K562 (cell line): Measurements from ENCODE around the gene ZFAND6. TPM values are rescaled to one million over a fixed set of nuclear protein-coding genes. Genes with fewer than 3 reads are reported as not detected.
A peak's percentile ranks its signal among the peaks of the same experiment; 100 is the strongest.

Experiments used
- ATAC-seq: fragments of 200-7000 bp; cut with Tn5 transposase; 3 replicates; pipeline ENCODE4 v1.9.1; 2020; ENCODE audit warnings: moderate library complexity
- BruUV-seq: library from RNA; stranded (reverse); fragments of 400-500 nt; replicated peaks from 2 replicates; lab custom pipeline; 2021; lab: Mats Ljungman, UMichigan
- CTCF ChIA-PET: fragments of 300-600 bp; formaldehyde crosslinking; extraction: SDS; loops from one replicate; lab custom pipeline; 2021; ENCODE audit warnings: low intra/inter-chr PET ratio; lab: Yijun Ruan, JAX
- POLR2A ChIA-PET: fragments of 300-600, 350-650 bp; sonication (Branson Sonifier 250); formaldehyde crosslinking; extraction: SDS; loops from one replicate; lab custom pipeline; 2021; ENCODE audit warnings: antibody characterized with exemption, inconsistent platforms; lab: Yijun Ruan, JAX
- DNase-seq, 4 experiments: peaks; one replicate each; pipeline versions ENCODE4 v3.0.0 to v3.0.0-alpha.2; 2011 to 2018; ENCODE audit warnings: low spot score in 3 of 4, mixed read lengths in 3 of 4; ENCODE audit errors: extremely low read depth in 1 of 4
- FAIRE-seq: peaks from 2 replicates; lab custom pipeline; 2011; peaks lifted over from hg19 to GRCh38; lab: Jason Lieb, UNC
- H2AFZ ChIP-seq: 2 replicates; pipeline ENCODE4 v1.6.0; 2011; ENCODE audit warnings: low read depth, low read length, control low read depth, inconsistent platforms
- H3K27ac ChIP-seq: fragments of 200-600 bp; 3 replicates; pipeline ENCODE4 v1.8.0; 2011; ENCODE audit warnings: low read depth, mild to moderate bottlenecking, control low read depth, inconsistent platforms, low read length, moderate library complexity, mixed read lengths; ENCODE audit errors: extremely low read depth
- H3K27me3 ChIP-seq, 2 experiments: fragments of 300-600 bp in 1 of 2; 2 replicates in 1 of 2; 3 replicates in 1 of 2; pipeline versions ENCODE4 v1.6.0 to v1.8.0; 2011; ENCODE audit warnings: inconsistent platforms in 2 of 2, low read length in 2 of 2, mild to moderate bottlenecking in 1 of 2, mixed read lengths in 1 of 2, moderate library complexity in 1 of 2; ENCODE audit not compliant: control insufficient read depth in 2 of 2, insufficient read depth in 2 of 2
- H3K36me3 ChIP-seq: fragments of 300-600 bp; 3 replicates; pipeline ENCODE4 v1.8.0; 2011; ENCODE audit warnings: mild to moderate bottlenecking, low read length, inconsistent platforms; ENCODE audit not compliant: control insufficient read depth, insufficient read depth
- H3K4me1 ChIP-seq, 2 experiments: fragments of 200-600 bp in 1 of 2; replicated peaks in 1 of 2; 2 replicates in 1 of 2; 3 replicates in 1 of 2; pipeline versions ENCODE4 v1.5.1 to v1.8.0; 2011; ENCODE audit warnings: inconsistent platforms in 2 of 2, low read length in 2 of 2, mild to moderate bottlenecking in 1 of 2, mixed read lengths in 1 of 2, moderate library complexity in 1 of 2; ENCODE audit not compliant: control insufficient read depth in 2 of 2, insufficient read depth in 2 of 2
- H3K4me2 ChIP-seq: 2 replicates; pipeline ENCODE4 v1.6.1; 2011; ENCODE audit warnings: low read length, control low read depth, inconsistent platforms, mixed read lengths; ENCODE audit not compliant: insufficient read depth
- H3K4me3 ChIP-seq: fragments of 200-600 bp; sonication (generic), shearing (Covaris generic); 2 replicates; pipeline ENCODE4 v1.5.1; 2016; ENCODE audit warnings: control low read depth, inconsistent platforms
- H3K79me2 ChIP-seq: fragments of 200-600 bp; 3 replicates; pipeline ENCODE4 v1.8.0; 2011; ENCODE audit warnings: low read length, inconsistent platforms; ENCODE audit not compliant: control insufficient read depth, insufficient read depth
- H3K9ac ChIP-seq, 2 experiments: 2 replicates each; pipeline versions ENCODE4 v1.6.0 to v1.6.1; 2011; ENCODE audit warnings: low read depth in 2 of 2, low read length in 2 of 2, control low read depth in 1 of 2, inconsistent platforms in 1 of 2, mild to moderate bottlenecking in 1 of 2, mixed read lengths in 1 of 2; ENCODE audit not compliant: insufficient read depth in 1 of 2
- H3K9me1 ChIP-seq: one replicate; pipeline ENCODE4 v1.6.0; 2011; ENCODE audit warnings: inconsistent platforms, mild to moderate bottlenecking, low read length, moderate library complexity; ENCODE audit not compliant: control insufficient read depth, insufficient read depth
- H3K9me3 ChIP-seq: replicated peaks from 2 replicates; pipeline ENCODE4 v1.5.1; 2011; ENCODE audit warnings: low read depth, low read length, inconsistent platforms; ENCODE audit not compliant: control insufficient read depth, insufficient read depth
- H4K20me1 ChIP-seq: replicated peaks from 2 replicates; pipeline ENCODE4 v1.6.1; 2011; ENCODE audit warnings: low read length, inconsistent platforms, mixed read lengths; ENCODE audit not compliant: control insufficient read depth, insufficient read depth
- BRD9 ChIP-seq: fragments of 450-650 bp; IDR thresholded peaks from 2 replicates; pipeline ENCODE4 v1.6.1; 2018; ENCODE audit warnings: low read depth; ENCODE audit not compliant: partially characterized antibody
- ELF1 ChIP-seq: fragments of 200-800 bp; sonication (Bioruptor generic); IDR thresholded peaks from 2 replicates; pipeline ENCODE4 v1.6.1; 2016; ENCODE audit warnings: missing genetic modification characterization, missing compliant biosample characterization
- FOXJ3 ChIP-seq: sonication (generic); formaldehyde crosslinking; IDR thresholded peaks from 2 replicates; pipeline ENCODE4 v1.4.0; 2020; ENCODE audit warnings: mild to moderate bottlenecking, missing genetic modification reagents
- FUS ChIP-seq: fragments of 200-400 bp; formaldehyde crosslinking; optimal IDR thresholded peaks from 2 replicates; pipeline ENCODE3; 2017; ENCODE audit warnings: low read depth, low read length
- MYBL2 ChIP-seq, 2 experiments: fragments of 450-650 bp in 1 of 2; sonication (generic) in 1 of 2; formaldehyde crosslinking in 1 of 2; IDR thresholded peaks; 2 replicates each; pipeline versions ENCODE4 v1.6.1 to v1.8.1; 2017 to 2022; ENCODE audit warnings: borderline replicate concordance in 1 of 2, inconsistent platforms in 1 of 2, low read depth in 1 of 2, mild to moderate bottlenecking in 1 of 2, missing genetic modification reagents in 1 of 2, moderate library complexity in 1 of 2
- NCOR1 ChIP-seq: fragments of 450-650 bp; IDR thresholded peaks from 2 replicates; pipeline ENCODE4 v1.6.1; 2016; ENCODE audit warnings: mild to moderate bottlenecking, moderate library complexity
- NR1H2 ChIP-seq: sonication (generic); formaldehyde crosslinking; IDR thresholded peaks from 2 replicates; pipeline ENCODE4 v1.4.0; 2020; ENCODE audit warnings: mild to moderate bottlenecking, missing genetic modification reagents
- PCBP1 ChIP-seq: fragments of 200-400 bp; formaldehyde crosslinking; IDR thresholded peaks from 2 replicates; pipeline ENCODE4 v1.6.1; 2018; ENCODE audit warnings: mild to moderate bottlenecking, low read depth, low read length; ENCODE audit not compliant: poor library complexity, severe bottlenecking
- PHF8 ChIP-seq: fragments of 200-600 bp; sonication (generic); IDR thresholded peaks from 2 replicates; pipeline ENCODE4 v1.6.1; 2012; ENCODE audit warnings: mixed run types, mild to moderate bottlenecking, inconsistent platforms, low read length, moderate library complexity, borderline replicate concordance
- POLR2G ChIP-seq: fragments of 200-400 bp; formaldehyde crosslinking; IDR thresholded peaks from 2 replicates; pipeline ENCODE4 v1.6.1; 2017; ENCODE audit warnings: low read depth, mild to moderate bottlenecking, antibody characterized with exemption, low read length, moderate library complexity
- SAFB ChIP-seq: fragments of 200-400 bp; formaldehyde crosslinking; IDR thresholded peaks from 2 replicates; pipeline ENCODE4 v1.6.1; 2017; ENCODE audit warnings: low read depth, low read length, borderline replicate concordance
- TAF1 ChIP-seq: IDR thresholded peaks from 2 replicates; pipeline ENCODE4 v1.6.1; 2011; ENCODE audit warnings: mild to moderate bottlenecking, low read length, moderate library complexity; ENCODE audit not compliant: insufficient read depth, control insufficient read depth, severe bottlenecking; ENCODE audit errors: extremely low read depth
- TEAD1 ChIP-seq, 2 experiments: fragments of 450-650 bp in 1 of 2; sonication (generic) in 1 of 2; formaldehyde crosslinking; IDR thresholded peaks; 2 replicates each; pipeline versions ENCODE4 v1.4.0 to v1.8.0; 2020 to 2022; ENCODE audit warnings: mild to moderate bottlenecking in 2 of 2, missing genetic modification reagents in 1 of 2
- WGBS: fragments of 100-300 bp; shearing (Covaris generic); methylation state at CpG from one replicate; pipeline ENCODE4 v1.1.6; 2016; ENCODE audit warnings: low coverage, mixed read lengths; ENCODE audit not compliant: insufficient coverage; ENCODE audit errors: missing lambda C conversion rate; 5-methylcytosine and 5-hydroxymethylcytosine counted together
- in situ Hi-C: fragments of 300-500 bp; cut with MboI; formaldehyde crosslinking; loops from 4 replicates; pipeline ENCODE4 v1.15.0; 2018; ENCODE audit warnings: inconsistent platforms, mixed read lengths
- intact Hi-C: fragments of 100-400 bp; cut with micrococcal nuclease; formaldehyde crosslinking; loops from 2 replicates; pipeline ENCODE4 v1.14.2; 2022
- polyA plus RNA-seq, 8 experiments: library from polyadenylated mRNA; depleted of rRNA in 4 of 8; stranded (reverse) in 5 of 8; unstranded in 3 of 8; fragments of >200 nt; fragmentation: Nextera tagmentation in 2 of 8; fragmentation: Illumina TruSeq in 1 of 8; extraction: Ambion mirVana in 2 of 8; extraction: Trizol in 1 of 8; gene quantifications; 2 replicates each; pipeline versions ENCODE4 v1.2.1 to v1.2.3, GENCODE V29; 2011 to 2014; ENCODE audit warnings: inconsistent platforms in 1 of 8, missing spikeins in 1 of 8
- total RNA-seq, 7 experiments: library from RNA; depleted of rRNA in 6 of 7; stranded (reverse); fragments of >200 nt in 6 of 7; fragmentation: Illumina TruSeq in 2 of 7; extraction: Trizol in 2 of 7; gene quantifications; 2 replicates each; pipeline versions ENCODE4 v1.2.1 to v1.2.3, GENCODE V29; 2011 to 2021; ENCODE audit warnings: low replicate concordance in 1 of 7
- TF ChIP-seq, protein P1 (sequence below): fragments of 250-450 bp; sonication (Bioruptor Pico); IDR thresholded peaks from 2 replicates; pipeline ENCODE4 v1.8.0; 2021; ENCODE audit warnings: mild to moderate bottlenecking, moderate library complexity
- TF ChIP-seq, protein P2 (sequence below): sonication (generic); formaldehyde crosslinking; IDR thresholded peaks from 2 replicates; pipeline ENCODE4 v1.8.0; 2022; ENCODE audit warnings: mild to moderate bottlenecking, missing genetic modification reagents

ZFAND6 gene
- total and polyA plus RNA-seq, 9 of the 15 experiments (the other 6 are each of a cell fraction or from before 2014, with no cell fraction given), result 53.9 to 206 (median 88.9) TPM

DNA sequence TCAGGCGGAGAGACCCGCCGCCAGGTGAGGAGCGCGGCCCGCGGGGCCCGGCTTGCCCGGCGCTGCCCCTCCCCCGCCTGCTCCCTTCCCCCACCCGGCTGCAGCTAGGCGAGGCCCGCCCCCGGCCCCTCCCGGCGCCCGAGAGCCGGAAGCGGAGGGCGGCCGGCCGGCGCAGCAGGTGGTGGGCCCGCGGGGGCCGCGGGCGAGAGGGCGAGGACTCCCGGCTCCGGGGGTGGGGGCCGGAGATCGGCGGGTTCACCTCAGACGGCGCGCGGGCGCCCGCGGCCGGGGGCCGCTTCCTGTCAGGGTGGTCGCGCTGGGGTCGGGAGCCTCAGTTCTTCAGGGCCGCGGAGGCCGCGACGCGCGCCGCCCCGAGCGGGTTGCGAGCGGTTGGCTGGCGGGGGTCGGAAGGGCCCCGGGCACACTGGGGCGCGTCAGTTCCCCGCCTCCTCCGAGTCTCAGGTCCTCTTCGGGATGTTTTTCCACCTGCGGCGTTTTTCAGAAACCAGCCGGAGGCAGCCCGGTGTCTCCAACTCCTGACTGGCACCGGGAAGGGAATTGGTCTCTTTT lies 395 bp downstream of the ZFAND6 start:
- Histone ChIP-seq H3K9me1 (no peaks in the 10 kb centered on the region), H3K36me3 (no peaks in the 10 kb centered on the region), H3K9me3 (peaks cover 8% of the 10 kb centered on the region), H3K9ac (peak overlapping the region; percentile 91 to 96), H2AFZ (peak overlapping the region; percentile 80), H3K27me3 (no peaks in the 10 kb centered on the region), H3K4me1 (peaks cover 7 to 12% of the 10 kb centered on the region in 2 experiments; a peak in 4 of 5 replicates), H3K4me3 (peak overlapping the region; percentile 85), H3K27ac (peak overlapping the region; percentile 95), H3K79me2 (peaks cover 50% of the 10 kb centered on the region), H4K20me1 (0 out of 2 replicates have a peak, but pooled peaks cover 5% of the 10 kb centered on the region), H3K4me2 (peak overlapping the region; percentile 81)
- no TSS peak for BruUV-seq
- ChIA-PET CTCF (interaction anchor here (1.6 kb wide), 1 partner anchor 113 kb away, joined by 3 read pairs; no protein-coding TSS in a partner anchor), POLR2A (interaction anchor here (0.6 to 4.2 kb wide), 9 partner anchors 11 to 206 kb away, joined by 3 to 27 read pairs (median 3); no protein-coding TSS in a partner anchor)
- intact Hi-C loops (loop anchor here (2.0 to 10.0 kb wide), 3 partner anchors 95 to 165 kb away; partner anchors contain the start of gene MTHFS), in situ Hi-C loops (no loop called here)
- ATAC-seq (peak; percentile 75), FAIRE-seq (no peak), DNase-seq (peak; percentile 83 to 91 (median 90))
- 0% methylated on average over 21 of the region's 72 CpGs for WGBS
- no peak for TF ChIP-seq SAFB
- TF ChIP-seq BRD9, result no peak
- TF ChIP-seq, protein P1, sequence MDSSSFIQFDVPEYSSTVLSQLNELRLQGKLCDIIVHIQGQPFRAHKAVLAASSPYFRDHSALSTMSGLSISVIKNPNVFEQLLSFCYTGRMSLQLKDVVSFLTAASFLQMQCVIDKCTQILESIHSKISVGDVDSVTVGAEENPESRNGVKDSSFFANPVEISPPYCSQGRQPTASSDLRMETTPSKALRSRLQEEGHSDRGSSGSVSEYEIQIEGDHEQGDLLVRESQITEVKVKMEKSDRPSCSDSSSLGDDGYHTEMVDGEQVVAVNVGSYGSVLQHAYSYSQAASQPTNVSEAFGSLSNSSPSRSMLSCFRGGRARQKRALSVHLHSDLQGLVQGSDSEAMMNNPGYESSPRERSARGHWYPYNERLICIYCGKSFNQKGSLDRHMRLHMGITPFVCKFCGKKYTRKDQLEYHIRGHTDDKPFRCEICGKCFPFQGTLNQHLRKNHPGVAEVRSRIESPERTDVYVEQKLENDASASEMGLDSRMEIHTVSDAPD (CRISPR knock-in tag), result no peak
- 0 out of 2 replicates have a peak, but pooled peaks have one; percentile 10 for TF ChIP-seq NCOR1
- peak in 1 of 2 experiments; percentile 62; a peak in 1 of 4 replicates for TF ChIP-seq TEAD1 (CRISPR knock-in tag; IDR thresholded peaks at IDR 0.05)
- peak; percentile 86 for TF ChIP-seq POLR2G
- peak; percentile 65 for TF ChIP-seq FUS
- peak; percentile 48; the same call in 1 of the 2 replicates for TF ChIP-seq PHF8
- TF ChIP-seq ELF1, result peak; percentile 80
- no peak for TF ChIP-seq MYBL2 (IDR thresholded peaks at IDR 0.05; ENCODE audit: low read depth)
- no peak for TF ChIP-seq MYBL2 (CRISPR knock-in tag; IDR thresholded peaks at IDR 0.05; ENCODE audit: borderline replicate concordance)
- TF ChIP-seq TAF1, result peak; percentile 43
- no peak for TF ChIP-seq PCBP1
- TF ChIP-seq, protein P2, sequence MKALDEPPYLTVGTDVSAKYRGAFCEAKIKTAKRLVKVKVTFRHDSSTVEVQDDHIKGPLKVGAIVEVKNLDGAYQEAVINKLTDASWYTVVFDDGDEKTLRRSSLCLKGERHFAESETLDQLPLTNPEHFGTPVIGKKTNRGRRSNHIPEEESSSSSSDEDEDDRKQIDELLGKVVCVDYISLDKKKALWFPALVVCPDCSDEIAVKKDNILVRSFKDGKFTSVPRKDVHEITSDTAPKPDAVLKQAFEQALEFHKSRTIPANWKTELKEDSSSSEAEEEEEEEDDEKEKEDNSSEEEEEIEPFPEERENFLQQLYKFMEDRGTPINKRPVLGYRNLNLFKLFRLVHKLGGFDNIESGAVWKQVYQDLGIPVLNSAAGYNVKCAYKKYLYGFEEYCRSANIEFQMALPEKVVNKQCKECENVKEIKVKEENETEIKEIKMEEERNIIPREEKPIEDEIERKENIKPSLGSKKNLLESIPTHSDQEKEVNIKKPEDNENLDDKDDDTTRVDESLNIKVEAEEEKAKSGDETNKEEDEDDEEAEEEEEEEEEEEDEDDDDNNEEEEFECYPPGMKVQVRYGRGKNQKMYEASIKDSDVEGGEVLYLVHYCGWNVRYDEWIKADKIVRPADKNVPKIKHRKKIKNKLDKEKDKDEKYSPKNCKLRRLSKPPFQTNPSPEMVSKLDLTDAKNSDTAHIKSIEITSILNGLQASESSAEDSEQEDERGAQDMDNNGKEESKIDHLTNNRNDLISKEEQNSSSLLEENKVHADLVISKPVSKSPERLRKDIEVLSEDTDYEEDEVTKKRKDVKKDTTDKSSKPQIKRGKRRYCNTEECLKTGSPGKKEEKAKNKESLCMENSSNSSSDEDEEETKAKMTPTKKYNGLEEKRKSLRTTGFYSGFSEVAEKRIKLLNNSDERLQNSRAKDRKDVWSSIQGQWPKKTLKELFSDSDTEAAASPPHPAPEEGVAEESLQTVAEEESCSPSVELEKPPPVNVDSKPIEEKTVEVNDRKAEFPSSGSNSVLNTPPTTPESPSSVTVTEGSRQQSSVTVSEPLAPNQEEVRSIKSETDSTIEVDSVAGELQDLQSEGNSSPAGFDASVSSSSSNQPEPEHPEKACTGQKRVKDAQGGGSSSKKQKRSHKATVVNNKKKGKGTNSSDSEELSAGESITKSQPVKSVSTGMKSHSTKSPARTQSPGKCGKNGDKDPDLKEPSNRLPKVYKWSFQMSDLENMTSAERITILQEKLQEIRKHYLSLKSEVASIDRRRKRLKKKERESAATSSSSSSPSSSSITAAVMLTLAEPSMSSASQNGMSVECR (CRISPR knock-in tag), result peak; percentile 56; the same call in 1 of the 2 replicates
- TF ChIP-seq FOXJ3 (CRISPR knock-in tag), result no peak
- TF ChIP-seq NR1H2 (CRISPR knock-in tag), result no peak
